A204.1 (cell line): Measurements from ENCODE around the gene TIMM13.
"Not testable (repeated sequence)": the region's sequence is repeated elsewhere in the genome, so short reads cannot be mapped to it uniquely, and the experiment has no call there.

Source experiments
- FAIRE-seq: peaks from 2 replicates; lab custom pipeline; 2012; peaks lifted over from hg19 to GRCh38; lab: Jason Lieb, UNC

Gene TIMM13

GRCh38 chr19:2427429-2428320 is at the start of gene TIMM13:
Gene TIMM13 (minus strand): TSS chr19:2427586. CDS start chr19:2427533, 53 bp downstream.
- no peak for FAIRE-seq

- FAIRE-seq: no peak
These were observed 49.2 kb upstream of the TIMM13 start for GRCh38 chr19:2476451-2477140.

- peak; percentile 96 for FAIRE-seq
These were observed 48.5 kb upstream of the TIMM13 start, which contains the start of gene GADD45B for GRCh38 chr19:2475702-2476450. Gene GADD45B (plus strand): TSS chr19:2476127. CDS start chr19:2476359, 232 bp downstream.

GRCh38 chr19:2475018-2475701 is 47.8 kb upstream of the TIMM13 start:
- no peak for FAIRE-seq

GRCh38 chr19:2474232-2475017 is 47.0 kb upstream of the TIMM13 start:
- FAIRE-seq: peak; percentile 71

- FAIRE-seq: not testable (repeated sequence)
These were observed 42.5 kb upstream of the TIMM13 start for GRCh38 chr19:2469915-2470200.

- no peak for FAIRE-seq
These were observed 41.9 kb upstream of the TIMM13 start for GRCh38 chr19:2469102-2469914.

- FAIRE-seq: no peak
These were observed 41.2 kb upstream of the TIMM13 start for GRCh38 chr19:2468596-2468995.

- FAIRE-seq: no peak
These were observed 37.0 kb upstream of the TIMM13 start for GRCh38 chr19:2464389-2464788.

GRCh38 chr19:2463694-2464093 is 36.3 kb upstream of the TIMM13 start:
- not testable (repeated sequence) for FAIRE-seq

GRCh38 chr19:2462635-2463421 is 35.4 kb upstream of the TIMM13 start:
- FAIRE-seq: peak; percentile 95

GRCh38 chr19:2461751-2462634 is 34.6 kb upstream of the TIMM13 start:
- FAIRE-seq: peak; percentile 44

GRCh38 chr19:2460245-2460644 is 32.9 kb upstream of the TIMM13 start:
- FAIRE-seq: no peak

- FAIRE-seq: not testable (repeated sequence)
These were observed 31.4 kb upstream of the TIMM13 start for GRCh38 chr19:2458776-2459175.

- no peak for FAIRE-seq
These were observed 30.7 kb upstream of the TIMM13 start for GRCh38 chr19:2458054-2458453.

GRCh38 chr19:2457394-2458037 is 30.1 kb upstream of the TIMM13 start:
- FAIRE-seq: no peak

GRCh38 chr19:2455851-2456570 is 28.6 kb upstream of the TIMM13 start:
- FAIRE-seq: no peak
